Measurements from ENCODE around the gene ARMH4.

ARMH4 gene

GRCh38 chr14:58152014-58152857 is at the start of gene ARMH4:
ARMH4 (minus strand) TSS chr14:58152213; CDS start chr14:58139358, 12,855 bp downstream.
- peak; percentile 75 to 80 for DNase-seq (ENCODE audit: low read depth in 2 of 2)
- H3K4me3 ChIP-seq (replicated peaks in 1 of 2; ENCODE audit: low read depth in 2 of 2, low read length in 2 of 2): peak within 1 kb of the TSS; percentile 59 to 68
- TF ChIP-seq, protein P1, sequence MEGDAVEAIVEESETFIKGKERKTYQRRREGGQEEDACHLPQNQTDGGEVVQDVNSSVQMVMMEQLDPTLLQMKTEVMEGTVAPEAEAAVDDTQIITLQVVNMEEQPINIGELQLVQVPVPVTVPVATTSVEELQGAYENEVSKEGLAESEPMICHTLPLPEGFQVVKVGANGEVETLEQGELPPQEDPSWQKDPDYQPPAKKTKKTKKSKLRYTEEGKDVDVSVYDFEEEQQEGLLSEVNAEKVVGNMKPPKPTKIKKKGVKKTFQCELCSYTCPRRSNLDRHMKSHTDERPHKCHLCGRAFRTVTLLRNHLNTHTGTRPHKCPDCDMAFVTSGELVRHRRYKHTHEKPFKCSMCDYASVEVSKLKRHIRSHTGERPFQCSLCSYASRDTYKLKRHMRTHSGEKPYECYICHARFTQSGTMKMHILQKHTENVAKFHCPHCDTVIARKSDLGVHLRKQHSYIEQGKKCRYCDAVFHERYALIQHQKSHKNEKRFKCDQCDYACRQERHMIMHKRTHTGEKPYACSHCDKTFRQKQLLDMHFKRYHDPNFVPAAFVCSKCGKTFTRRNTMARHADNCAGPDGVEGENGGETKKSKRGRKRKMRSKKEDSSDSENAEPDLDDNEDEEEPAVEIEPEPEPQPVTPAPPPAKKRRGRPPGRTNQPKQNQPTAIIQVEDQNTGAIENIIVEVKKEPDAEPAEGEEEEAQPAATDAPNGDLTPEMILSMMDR (IDR thresholded peaks at IDR 0.05; ENCODE audit: low read depth, low read length): no peak

DNA sequence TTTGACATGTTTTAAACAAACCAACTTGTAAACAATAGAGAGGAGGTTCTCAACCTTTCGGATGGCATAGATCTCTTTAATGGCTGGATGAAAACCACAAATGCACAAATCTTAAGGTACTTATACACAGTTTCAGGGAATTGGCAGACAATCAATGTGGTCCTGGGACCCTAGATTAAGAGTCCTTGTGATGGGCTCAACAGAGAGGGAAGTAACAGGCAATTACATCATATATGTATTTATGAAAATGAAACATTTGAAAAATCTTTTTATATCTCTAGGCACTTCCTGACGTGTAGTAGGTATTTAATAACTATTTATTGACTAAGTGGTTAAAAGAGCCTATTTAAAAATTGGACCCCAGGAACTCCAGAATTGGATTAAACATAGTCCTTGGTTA is 48.8 kb upstream of the ARMH4 start:
- H3K4me3 ChIP-seq (replicated peaks in 1 of 2; ENCODE audit: low read depth in 2 of 2, low read length in 2 of 2): peak overlapping the region; percentile 89 to 93
- TF ChIP-seq, protein P1 (IDR thresholded peaks at IDR 0.05; ENCODE audit: low read depth, low read length): no peak
- DNase-seq (ENCODE audit: low read depth in 2 of 2): no peak

DNA sequence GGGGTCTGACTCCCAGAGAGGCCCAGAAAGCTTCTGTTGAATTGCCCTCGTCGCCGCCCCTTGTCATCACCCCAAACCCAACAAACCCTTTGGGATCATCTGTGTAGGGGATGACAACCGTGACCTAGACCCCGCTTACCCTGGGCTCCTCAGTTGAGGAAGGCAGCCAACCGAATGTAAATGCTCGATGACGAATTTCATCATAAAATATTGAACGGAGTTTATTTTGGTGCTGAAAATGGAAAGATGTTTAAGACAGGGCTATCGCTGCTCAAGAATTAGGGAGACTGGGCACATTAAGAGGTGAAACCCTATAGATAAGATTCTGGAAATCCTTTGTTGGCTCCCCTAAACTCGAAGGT is 48.4 kb upstream of the ARMH4 start:
- no peak for DNase-seq (ENCODE audit: low read depth in 2 of 2)
- TF ChIP-seq, protein P1 (IDR thresholded peaks at IDR 0.05; ENCODE audit: low read depth, low read length): no peak
- peak overlapping the region; percentile 89 to 93 for H3K4me3 ChIP-seq (replicated peaks in 1 of 2; ENCODE audit: low read depth in 2 of 2, low read length in 2 of 2)

GRCh38 chr14:58199726-58200479 is 47.9 kb upstream of the ARMH4 start, which contains the start of gene ACTR10:
ACTR10 (plus strand) TSS chr14:58200149; CDS start chr14:58200218, 69 bp downstream.
- DNase-seq (ENCODE audit: low read depth in 2 of 2): peak; percentile 76 to 77
- TF ChIP-seq, protein P1 (IDR thresholded peaks at IDR 0.05; ENCODE audit: low read depth, low read length): no peak
- peak within 1 kb of the TSS; percentile 89 to 93 for H3K4me3 ChIP-seq (replicated peaks in 1 of 2; ENCODE audit: low read depth in 2 of 2, low read length in 2 of 2)

GRCh38 chr14:58198086-58198485 is 46.1 kb upstream of the ARMH4 start:
- DNase-seq (ENCODE audit: low read depth in 2 of 2): no peak
- no peak overlapping the region for H3K4me3 ChIP-seq (replicated peaks in 1 of 2; ENCODE audit: low read depth in 2 of 2, low read length in 2 of 2)
- TF ChIP-seq, protein P1 (IDR thresholded peaks at IDR 0.05; ENCODE audit: low read depth, low read length): no peak

DNA sequence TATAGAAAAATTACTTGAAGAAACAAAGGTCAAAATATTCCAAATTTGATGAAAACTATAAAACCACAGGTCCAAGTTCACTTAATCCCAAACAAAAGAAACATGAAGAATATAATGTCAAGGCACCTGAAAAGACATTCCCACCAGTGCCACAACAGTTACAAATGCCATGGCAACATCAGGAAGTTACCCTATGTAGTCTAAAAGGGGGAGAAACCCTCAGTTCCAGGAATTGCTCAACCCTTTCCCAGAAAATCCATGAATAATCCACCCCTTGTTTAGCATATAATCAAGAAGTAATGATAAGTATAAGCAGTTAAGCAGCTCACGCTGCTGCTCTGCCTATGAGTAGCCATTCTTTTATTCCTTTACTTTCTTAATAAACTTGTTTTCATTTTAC is 44.2 kb upstream of the ARMH4 start:
- no peak for DNase-seq (ENCODE audit: low read depth in 2 of 2)
- TF ChIP-seq, protein P1 (IDR thresholded peaks at IDR 0.05; ENCODE audit: low read depth, low read length): no peak
- no peak overlapping the region for H3K4me3 ChIP-seq (replicated peaks in 1 of 2; ENCODE audit: low read depth in 2 of 2, low read length in 2 of 2)
